Fibroblast of skin of left biceps (primary cell): ENCODE measurements around the gene INTS11.
"Not testable (repeated sequence)": the region's sequence is repeated elsewhere in the genome, so short reads cannot be mapped to it uniquely, and the experiment has no call there.

Experiments used
- DNase-seq, 2 experiments: peaks; one replicate each; pipeline ENCODE4 v3.0.0-alpha.2; 2013; ENCODE audit warnings: low read depth in 2 of 2

The INTS11 gene

DNA sequence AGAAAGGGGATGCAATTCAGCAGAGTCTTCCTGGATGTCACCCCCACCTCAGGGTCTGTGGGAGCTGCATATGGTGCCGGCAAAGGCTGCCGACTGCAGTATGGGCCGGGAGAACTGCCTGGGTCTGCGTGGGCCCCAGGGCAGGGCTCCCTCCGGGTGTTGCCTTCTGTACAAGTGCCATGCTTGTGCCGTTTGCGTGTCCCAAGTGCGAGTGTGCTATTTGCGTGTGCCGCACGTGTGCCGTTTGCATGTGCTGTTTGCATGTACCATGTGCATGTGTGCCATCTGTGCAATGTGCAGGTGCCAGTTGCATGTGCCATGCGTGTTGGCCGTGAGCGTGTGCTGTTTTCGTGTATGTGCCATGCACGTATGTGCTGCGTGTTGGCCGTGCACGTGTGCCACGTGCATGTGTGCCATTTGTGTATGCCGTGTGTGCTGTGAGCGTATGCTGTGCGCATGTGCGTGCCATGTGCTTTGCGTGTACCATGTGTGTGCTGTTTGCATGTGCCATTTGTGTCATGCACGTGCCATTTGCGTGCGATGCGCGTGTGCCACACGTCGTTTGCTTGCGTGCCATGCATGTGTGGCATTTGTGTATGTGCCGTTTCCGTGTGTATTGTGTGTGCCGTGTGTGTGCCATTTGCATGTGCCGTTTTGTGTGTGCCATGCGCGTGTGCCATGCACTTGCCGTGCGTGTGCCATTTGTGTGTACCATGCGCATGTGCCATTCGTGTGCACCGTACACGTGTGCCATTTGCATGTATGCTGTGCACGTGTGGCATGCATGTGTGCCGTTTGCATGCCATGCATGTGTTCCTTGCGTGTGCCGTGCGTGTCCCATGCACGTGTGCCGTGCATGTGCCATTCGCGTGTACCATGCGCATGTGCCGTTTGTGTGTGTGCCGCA is 5.1 kb upstream of the INTS11 start:
- DNase-seq, result no peak

- DNase-seq, result no peak
Measured at GRCh38 chr1:1328254-1328653, 3.8 kb upstream of the INTS11 start.

DNA sequence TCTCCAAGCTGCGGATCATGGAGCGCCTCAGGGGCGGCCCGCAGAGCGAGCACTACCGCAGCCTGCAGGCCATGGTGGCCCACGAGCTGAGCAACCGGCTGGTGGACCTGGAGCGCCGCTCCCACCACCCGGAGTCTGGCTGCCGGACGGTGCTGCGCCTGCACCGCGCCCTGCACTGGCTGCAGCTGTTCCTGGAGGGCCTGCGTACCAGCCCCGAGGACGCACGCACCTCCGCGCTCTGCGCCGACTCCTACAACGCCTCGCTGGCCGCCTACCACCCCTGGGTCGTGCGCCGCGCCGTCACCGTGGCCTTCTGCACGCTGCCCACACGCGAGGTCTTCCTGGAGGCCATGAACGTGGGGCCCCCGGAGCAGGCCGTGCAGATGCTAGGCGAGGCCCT is 2.8 kb upstream of the INTS11 start:
- no peak for DNase-seq

- DNase-seq, result no peak
Measured at GRCh38 chr1:1326075-1326605, 1.7 kb upstream of the INTS11 start.

GRCh38 chr1:1325288-1326074 is 1.0 kb upstream of the INTS11 start:
- no peak for DNase-seq

- no peak for DNase-seq
Measured at GRCh38 chr1:1324084-1324523, 356 bp downstream of the INTS11 start.

DNA sequence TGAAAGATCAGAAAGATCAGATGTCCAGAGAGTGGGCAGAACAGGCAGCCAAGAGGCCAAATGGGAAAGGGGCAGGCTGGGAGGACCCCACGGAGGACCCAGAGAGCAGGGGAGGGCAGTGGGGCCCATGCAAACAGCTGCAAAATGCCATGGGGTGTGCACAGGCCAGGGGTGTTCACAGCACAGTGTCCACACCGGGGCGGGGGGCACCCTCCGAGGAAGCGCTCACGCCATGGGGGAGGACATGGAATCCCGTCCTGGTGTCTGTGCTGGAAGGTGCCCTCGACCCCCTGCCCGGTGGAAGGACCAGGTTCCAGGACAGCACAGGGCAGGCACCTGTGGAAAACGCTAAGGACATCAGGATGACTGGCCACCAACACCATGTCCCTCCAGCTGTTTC is 1.5 kb downstream of the INTS11 start:
- DNase-seq, result no peak

- DNase-seq, result no peak
Measured at GRCh38 chr1:1322418-1322817, 2.0 kb downstream of the INTS11 start.

DNA sequence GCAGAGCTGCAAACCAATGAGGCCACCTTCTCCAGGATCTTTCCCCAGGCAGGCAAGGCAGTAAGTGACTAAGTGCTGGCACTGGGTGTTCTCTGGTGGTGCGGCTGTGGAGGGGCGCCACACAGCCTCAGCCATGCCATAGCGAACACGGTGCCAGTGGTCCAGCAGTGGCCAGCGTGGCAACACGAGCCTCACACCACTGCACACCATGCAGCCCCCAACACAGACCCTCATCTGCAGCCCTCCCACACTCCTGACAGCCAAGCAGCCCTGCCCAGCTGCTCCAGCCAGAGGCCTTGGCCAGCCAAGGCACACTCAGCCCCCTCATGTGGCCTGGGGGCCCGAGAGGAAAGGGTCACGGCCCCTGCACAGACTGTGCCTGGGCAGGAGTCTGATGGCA is 3.0 kb downstream of the INTS11 start:
- no peak for DNase-seq

GRCh38 chr1:1320666-1321448 is 3.6 kb downstream of the INTS11 start:
- DNase-seq, result no peak

DNA sequence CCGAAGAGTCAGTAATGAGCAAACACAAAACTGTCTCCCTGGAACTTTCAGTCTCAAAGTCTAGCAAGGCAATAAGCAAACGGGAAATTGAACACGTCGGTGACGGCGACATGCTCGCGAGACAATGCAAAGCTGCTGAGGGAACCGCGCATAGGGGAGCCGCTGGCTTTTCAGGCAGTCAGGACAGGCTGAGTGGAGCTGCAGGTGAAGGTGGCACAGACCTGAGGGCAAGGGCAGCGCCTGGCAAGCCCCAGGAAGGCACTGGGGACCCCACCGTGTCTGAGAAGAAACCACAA is 4.9 kb downstream of the INTS11 start:
- no peak for DNase-seq

DNA sequence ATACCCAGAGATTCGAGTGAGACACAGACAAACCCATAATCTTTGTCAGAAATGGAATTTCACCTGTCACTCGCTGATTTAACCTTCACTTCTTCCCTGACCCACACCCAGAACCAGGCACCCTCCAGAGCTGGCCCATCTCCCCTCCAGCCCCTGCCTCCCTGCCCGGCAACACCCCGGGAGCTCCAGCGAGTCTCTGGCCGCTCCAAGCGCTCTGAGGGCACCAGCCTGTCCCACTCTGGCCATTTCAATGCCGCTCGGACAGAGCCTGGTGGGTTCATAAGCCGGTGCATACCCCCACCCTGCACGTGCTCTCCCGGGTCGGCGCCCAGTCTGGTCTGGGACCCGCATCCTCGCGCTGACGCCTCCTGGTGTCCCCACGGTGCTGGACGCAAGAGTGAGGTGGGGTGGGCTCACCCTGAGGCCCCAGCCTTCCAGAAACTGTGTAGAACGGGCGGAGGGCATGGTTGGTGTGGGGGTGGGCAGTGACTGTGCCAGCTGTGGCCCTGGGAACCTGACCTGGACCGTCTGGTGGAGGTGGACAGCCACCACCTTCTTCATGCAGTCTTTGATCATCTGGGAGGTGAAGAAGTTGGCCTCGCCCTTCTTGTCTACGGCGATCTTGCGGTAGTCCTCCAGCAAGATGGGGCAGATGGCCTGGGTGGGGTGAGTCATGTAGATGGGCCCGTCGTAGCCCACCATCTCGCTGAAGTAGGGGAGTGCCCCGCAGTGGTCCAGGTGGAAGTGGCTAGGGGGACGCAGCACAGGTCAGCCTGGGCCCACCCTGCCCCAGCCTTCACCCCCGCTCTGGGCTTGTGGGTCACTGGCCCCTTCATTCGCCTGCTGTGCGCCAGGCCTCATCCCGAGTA is 5.4 kb downstream of the INTS11 start:
- DNase-seq, result no peak

GRCh38 chr1:1318131-1318652 is 6.3 kb downstream of the INTS11 start:
- peak; percentile 68 to 72 for DNase-seq

- DNase-seq, result no peak
Measured at GRCh38 chr1:1317420-1317819, 7.0 kb downstream of the INTS11 start.

- DNase-seq, result not testable (repeated sequence)
Measured at GRCh38 chr1:1316199-1316598, 8.3 kb downstream of the INTS11 start.

DNA sequence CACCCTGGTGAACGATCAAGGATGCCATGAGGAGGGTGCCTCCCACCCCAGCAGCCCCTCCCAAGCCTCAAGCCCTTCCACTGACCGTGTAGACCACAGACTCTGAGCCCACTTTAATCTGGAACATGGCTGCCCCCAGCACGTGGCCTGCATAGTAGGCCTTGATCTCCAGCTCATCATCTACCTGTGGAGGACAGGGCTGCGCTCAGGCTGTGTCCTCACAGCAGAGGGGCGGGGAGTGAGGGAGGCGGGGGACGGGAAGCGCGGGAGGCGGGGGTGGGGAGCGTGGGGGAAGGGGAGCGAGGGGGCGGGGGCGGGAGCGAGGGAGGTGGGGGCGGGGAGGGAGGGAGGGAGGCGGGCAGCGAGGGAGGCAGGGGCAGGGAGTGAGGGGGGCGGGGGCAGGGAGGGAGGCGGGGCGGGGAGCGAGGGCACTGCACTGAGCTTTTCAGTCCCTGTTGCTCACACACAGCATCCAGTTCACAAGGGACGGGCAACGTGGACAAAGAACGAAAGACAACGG is 9.0 kb downstream of the INTS11 start:
- DNase-seq, result no peak

DNA sequence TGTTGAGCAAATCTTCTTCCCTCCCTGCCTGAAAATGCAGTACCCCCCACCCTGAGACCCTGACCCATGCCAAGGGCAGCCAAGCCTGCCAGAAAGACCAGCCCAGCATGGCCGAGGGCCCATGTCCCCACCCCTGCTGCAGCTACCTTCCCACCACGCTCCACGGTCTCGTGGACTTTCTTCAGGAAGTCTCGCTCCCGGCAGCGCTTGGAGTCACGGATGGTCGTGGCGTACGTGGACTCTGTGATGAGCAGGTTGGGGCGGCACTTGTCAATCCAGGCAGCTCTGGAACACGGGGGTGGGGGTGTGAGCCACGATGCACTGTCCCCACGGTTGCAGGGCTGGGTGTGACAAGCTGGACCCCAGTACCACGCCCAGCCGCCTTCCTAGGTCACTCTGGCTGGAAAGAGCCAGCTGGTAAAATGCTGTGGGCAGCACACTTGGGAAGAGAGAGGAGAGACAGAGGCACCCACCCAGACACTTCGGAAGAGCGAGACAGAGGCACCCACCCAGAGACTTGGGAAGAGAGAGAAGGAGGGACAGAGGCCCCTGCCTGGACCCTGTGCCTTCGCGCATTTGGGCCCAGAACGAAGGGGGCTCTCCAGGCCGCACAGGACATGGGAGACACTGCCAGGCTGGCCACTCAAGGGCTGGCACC is 9.7 kb downstream of the INTS11 start:
- no peak for DNase-seq

DNA sequence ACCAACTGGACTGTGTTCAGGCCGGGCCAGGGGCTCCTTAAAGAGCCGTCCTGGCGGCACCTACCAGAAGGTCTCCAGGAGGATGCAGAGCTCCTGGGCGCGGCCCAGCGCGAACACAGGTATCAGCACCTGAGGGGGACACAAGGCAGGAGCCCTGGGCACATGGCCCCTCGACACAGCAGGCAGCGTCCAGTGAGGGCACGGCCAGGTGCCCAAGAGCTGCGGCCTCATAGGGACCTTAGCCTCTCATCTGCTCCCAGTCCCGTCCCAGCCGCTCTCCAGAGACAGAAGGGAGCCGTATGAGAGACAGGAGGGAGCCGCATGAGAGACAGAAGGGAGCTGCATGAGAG is 10.2 kb downstream of the INTS11 start:
- no peak for DNase-seq

DNA sequence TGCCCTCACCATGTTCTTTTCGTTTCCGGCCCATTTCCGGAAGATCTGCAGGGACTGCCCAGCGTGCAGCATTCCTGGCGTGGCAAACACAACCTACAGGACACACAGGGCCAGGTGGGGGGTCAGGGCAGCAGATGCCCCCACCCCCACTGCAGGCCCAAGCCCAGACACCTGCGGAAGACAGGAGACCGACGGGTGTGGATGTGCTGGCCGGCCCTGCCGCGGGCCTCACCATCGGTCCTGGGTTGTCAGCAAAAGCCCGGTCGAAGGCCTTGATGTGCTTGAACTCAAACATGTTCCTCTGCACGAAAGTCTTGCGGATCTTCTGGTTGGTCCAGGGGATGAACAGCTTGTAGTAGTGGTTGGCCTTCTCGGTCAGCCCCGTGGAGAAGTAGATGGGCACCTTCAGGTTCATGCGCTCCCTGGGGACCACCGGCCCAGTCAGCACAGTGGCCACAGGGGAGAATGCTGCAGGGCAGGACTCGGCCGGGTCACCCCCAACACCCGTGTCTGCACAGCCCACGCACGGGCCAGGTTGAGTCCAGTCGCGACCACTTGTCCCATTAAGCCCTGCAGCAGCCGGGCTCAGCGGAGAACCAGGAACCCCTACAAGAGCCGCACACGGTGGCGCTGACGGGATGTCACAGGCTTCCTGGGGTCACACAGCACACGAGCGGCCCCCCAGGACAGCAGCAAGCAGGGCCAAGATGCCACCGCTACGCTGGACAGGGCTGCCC is 10.8 kb downstream of the INTS11 start:
- DNase-seq, result no peak
